C4-2B (cell line): ENCODE data around the gene DUSP1.

Source experiments
- H3K27ac ChIP-seq: fragments of 450-650 bp; 2 replicates; pipeline ENCODE4 v1.5.1; 2017
- CTCF ChIP-seq: fragments of 450-650 bp; conservative IDR thresholded peaks from 2 replicates; pipeline ENCODE4 v1.5.1; 2017; ENCODE audit warnings: mild to moderate bottlenecking
- ZFX ChIP-seq: fragments of 450-650 bp; IDR thresholded peaks from 2 replicates; pipeline ENCODE4 v1.6.1; 2017

Gene DUSP1

DNA sequence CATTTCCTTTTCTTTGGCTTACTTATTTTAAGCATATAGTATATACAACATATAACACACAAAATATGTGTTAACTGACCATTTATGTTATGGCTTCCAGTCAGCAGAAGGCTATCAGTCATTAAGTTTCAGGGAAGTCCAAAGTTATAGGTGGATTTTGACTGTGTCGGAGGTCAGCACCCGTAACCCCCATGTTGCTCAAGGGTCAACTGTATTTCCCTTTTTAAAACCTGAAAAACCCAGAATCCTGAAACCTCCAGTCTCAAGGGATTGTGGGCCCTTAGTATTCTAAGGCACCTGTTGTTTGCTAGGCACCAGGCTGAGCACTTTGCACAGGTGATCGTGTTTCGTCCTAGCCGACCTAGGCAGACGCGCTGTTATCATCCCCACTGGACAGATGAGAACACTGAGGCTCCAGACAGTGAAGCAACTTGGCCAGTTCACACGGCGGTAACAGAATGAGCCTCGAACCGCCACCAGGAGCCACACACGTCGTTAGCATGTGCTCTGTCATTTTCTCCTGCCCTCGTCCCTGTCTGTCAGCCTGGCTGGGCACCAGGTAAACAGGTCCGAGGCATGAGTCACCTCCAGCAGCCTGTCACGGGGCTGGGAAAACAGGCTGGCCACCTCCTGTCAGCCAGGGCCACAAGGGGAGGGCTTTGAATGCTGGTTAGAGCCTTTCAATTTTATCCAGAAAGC is 39.9 kb downstream of the DUSP1 start:
- H3K27ac ChIP-seq = peak overlapping the region; percentile 30
- TF ChIP-seq ZFX (no peak), CTCF (no peak)

GRCh38 chr5:172730222-172730621 is 40.8 kb downstream of the DUSP1 start:
- TF ChIP-seq CTCF (no peak), ZFX (no peak)
- no peak overlapping the region for H3K27ac ChIP-seq

DNA sequence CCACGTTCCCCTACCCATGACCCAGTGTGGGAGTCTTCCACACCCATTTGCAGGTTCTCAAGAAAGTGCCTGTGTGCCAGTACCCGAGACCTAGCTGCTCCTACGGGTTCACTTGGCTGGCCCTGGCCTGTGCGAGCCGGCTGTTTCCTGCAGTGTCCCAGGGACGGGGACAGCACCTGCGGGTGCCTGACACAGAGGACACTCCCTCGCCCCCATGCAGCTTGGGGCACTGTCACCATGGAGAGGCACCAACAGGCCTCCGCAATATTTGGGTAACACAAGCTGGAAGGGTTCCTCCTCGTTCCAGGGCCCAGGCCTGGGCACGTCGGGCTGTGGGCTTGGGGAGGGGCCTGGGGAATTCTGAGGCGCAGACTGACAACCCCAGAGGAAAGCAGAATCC is 41.4 kb downstream of the DUSP1 start:
- no peak overlapping the region for H3K27ac ChIP-seq
- TF ChIP-seq CTCF (no peak), ZFX (no peak)

DNA sequence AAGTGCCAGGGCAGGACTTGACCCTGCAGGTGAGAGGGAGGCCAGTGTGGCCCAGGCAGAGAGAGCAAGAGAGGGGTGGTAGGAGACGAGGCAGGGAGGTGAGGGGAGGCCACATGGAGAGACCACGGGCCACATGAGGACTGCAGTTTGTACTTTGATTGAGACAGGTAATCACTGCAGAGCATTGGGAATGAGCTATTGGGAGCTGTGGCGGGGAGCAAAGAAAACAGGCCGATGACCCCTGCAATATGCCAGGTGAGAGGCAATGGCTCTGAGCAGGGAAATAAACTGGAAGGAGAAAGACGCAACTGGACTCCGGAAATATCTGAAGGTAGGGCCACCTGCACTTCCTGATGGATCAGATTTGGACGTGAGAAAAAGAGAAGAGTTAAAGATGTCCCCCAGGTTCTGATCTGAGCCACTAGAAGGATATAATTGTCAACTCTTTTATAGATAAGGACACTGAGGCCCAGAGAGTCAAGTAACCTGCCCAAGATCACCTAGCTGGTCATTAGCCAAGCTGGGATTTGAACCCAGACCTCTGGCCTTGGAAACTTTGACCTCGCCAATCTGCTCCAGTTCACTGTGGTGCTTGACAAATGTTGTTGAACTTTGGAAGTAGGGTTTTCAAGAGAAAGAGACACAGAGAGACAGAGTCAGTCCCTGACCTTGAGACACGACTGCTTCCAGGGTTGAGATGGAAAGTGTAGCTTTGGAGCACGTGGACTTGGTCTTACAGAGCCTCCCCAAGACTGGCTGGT is 42.3 kb downstream of the DUSP1 start:
- no peak overlapping the region for H3K27ac ChIP-seq
- TF ChIP-seq CTCF (no peak), ZFX (no peak)

DNA sequence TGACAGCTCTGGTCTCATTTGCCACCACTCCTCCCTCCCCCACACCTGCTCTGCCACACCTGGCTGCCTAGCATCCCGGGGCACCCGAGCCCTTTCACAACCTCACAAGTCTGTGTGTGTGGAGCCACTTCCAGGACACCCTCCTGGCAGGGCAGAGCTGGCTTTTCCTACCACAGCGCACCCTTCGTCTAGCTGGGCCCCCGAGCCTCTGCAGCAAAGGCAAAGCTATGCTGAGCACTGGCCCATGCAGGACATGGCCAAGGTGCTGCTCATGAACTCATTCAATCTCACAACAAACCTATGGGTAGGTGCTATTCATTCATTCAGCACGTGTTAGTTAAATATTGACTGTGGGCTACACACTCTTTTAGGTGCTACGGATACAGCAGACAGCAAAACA is 43.4 kb downstream of the DUSP1 start:
- TF ChIP-seq CTCF (no peak), ZFX (no peak)
- H3K27ac ChIP-seq = no peak overlapping the region

DNA sequence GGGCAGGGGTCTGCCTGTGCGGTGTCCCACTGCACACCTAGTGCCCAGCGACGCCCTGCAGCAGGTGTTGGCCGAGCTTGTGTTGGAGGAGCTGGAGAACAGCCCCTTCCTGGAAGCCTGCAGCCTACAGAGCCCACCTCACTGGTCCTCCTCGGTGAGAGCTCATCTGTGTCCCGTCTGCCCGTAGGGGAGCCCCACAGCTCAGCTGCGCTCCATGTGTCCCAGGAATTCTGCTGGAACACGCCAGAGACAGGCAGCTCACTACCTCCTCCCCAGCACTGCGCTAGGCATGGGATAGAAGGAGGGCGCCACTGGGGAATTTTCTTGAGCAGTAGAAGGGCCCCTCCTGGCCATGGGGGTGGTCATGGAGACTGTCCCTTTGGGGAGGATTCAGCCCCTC is 44.0 kb downstream of the DUSP1 start:
- TF ChIP-seq ZFX = no peak
- no peak for TF ChIP-seq CTCF
- no peak overlapping the region for H3K27ac ChIP-seq

GRCh38 chr5:172725785-172726184 is 45.2 kb downstream of the DUSP1 start:
- TF ChIP-seq ZFX (no peak), CTCF (no peak)
- no peak overlapping the region for H3K27ac ChIP-seq
